MM.1S (cell line): ENCODE results near the gene TMEM51.

Experiments used
- CTCF ChIP-seq: fragments of 300-600 bp; sonication (generic); IDR thresholded peaks from 2 replicates; pipeline ENCODE4 v1.5.1; 2016; ENCODE audit warnings: antibody characterized with exemption, low read length, mixed read lengths
- EZH2 ChIP-seq: fragments of 300-600 bp; sonication (generic); optimal IDR thresholded peaks from 2 replicates; pipeline ENCODE3; 2017; ENCODE audit warnings: low read depth, mild to moderate bottlenecking, antibody characterized with exemption, low read length, mixed read lengths

- TF ChIP-seq EZH2 (no peak), CTCF (no peak)
Measured at GRCh38 chr1:15242766-15243165, 89.2 kb downstream of the TMEM51 start.
